Loucy (cell line): ENCODE measurements around the gene CALHM6.

Experiments used
- H2AFZ ChIP-seq: fragments of 200-600 bp; sonication (generic); 2 replicates; pipeline ENCODE4 v1.6.0; 2016; ENCODE audit warnings: antibody characterized with exemption, mild to moderate bottlenecking, low read length, moderate library complexity
- H3F3A ChIP-seq: fragments of 200-600 bp; 2 replicates; pipeline ENCODE4 v1.6.0; 2016; ENCODE audit warnings: antibody characterized with exemption, low read depth, mild to moderate bottlenecking
- H3K27me3 ChIP-seq: fragments of 200-600 bp; sonication (generic); 2 replicates; pipeline ENCODE4 v1.6.1; 2014; ENCODE audit warnings: low read length, mild to moderate bottlenecking; ENCODE audit not compliant: insufficient read depth, poor library complexity, severe bottlenecking
- H3K36me3 ChIP-seq: fragments of 200-600 bp; sonication (generic); 2 replicates; pipeline ENCODE4 v1.6.1; 2016; ENCODE audit warnings: low read length; ENCODE audit not compliant: insufficient read depth
- H3K4me1 ChIP-seq: fragments of 200-600 bp; sonication (generic); 2 replicates; pipeline ENCODE4 v1.5.1; 2014; ENCODE audit warnings: low read length, mild to moderate bottlenecking; ENCODE audit not compliant: insufficient read depth, poor library complexity, severe bottlenecking
- H3K4me2 ChIP-seq: fragments of 200-600 bp; sonication (generic); 2 replicates; pipeline ENCODE4 v1.6.0; 2014; ENCODE audit warnings: antibody characterized with exemption, low read length, low read depth, mild to moderate bottlenecking; ENCODE audit not compliant: poor library complexity, severe bottlenecking
- H3K4me3 ChIP-seq: fragments of 200-600 bp; sonication (generic); 2 replicates; pipeline ENCODE4 v1.5.1; 2014; ENCODE audit warnings: low read length, mild to moderate bottlenecking, mixed read lengths; ENCODE audit not compliant: poor library complexity, severe bottlenecking
- H3K79me2 ChIP-seq: fragments of 200-600 bp; sonication (generic); 2 replicates; pipeline ENCODE4 v1.6.1; 2014; ENCODE audit warnings: low read length; ENCODE audit not compliant: insufficient read depth
- H3K9ac ChIP-seq: fragments of 200-600 bp; sonication (generic); 2 replicates; pipeline ENCODE4 v1.6.0; 2014; ENCODE audit warnings: mild to moderate bottlenecking, low read depth, low read length, moderate library complexity; ENCODE audit not compliant: poor library complexity, severe bottlenecking
- H3K9me2 ChIP-seq: fragments of 200-600 bp; sonication (generic); replicated peaks from 2 replicates; pipeline ENCODE4 v1.6.1; 2016; ENCODE audit warnings: low read depth, low read length, mixed read lengths
- H3K9me3 ChIP-seq: fragments of 200-600 bp; sonication (generic); 2 replicates; pipeline ENCODE4 v1.6.1; 2014; ENCODE audit warnings: mild to moderate bottlenecking, antibody characterized with exemption, low read length, low read depth; ENCODE audit not compliant: insufficient read depth
- H4K20me1 ChIP-seq: fragments of 200-600 bp; sonication (generic); 2 replicates; pipeline ENCODE4 v1.6.0; 2014; ENCODE audit warnings: antibody characterized with exemption, low read length, mild to moderate bottlenecking; ENCODE audit not compliant: insufficient read depth, poor library complexity, severe bottlenecking
- CTCF ChIP-seq: fragments of 200-600 bp; sonication (generic); conservative IDR thresholded peaks from 2 replicates; pipeline ENCODE4 v1.5.1; 2014; ENCODE audit warnings: mild to moderate bottlenecking, antibody characterized with exemption, low read length
- EZH2phosphoT487 ChIP-seq: fragments of 200-600 bp; IDR thresholded peaks from 2 replicates; pipeline ENCODE4 v1.6.1; 2018; ENCODE audit warnings: antibody characterized with exemption, mild to moderate bottlenecking, moderate library complexity, borderline replicate concordance

Gene CALHM6

GRCh38 chr6:116456106-116456505 lies 5.1 kb upstream of the CALHM6 start:
- Histone ChIP-seq H3K4me2 (no peak overlapping the region), H3F3A (peaks cover 3% of the 10 kb centered on the region; the same call in 1 of the 2 replicates), H3K79me2 (no peaks in the 10 kb centered on the region), H3K27me3 (no peaks in the 10 kb centered on the region), H3K4me1 (peaks cover 6% of the 10 kb centered on the region), H2AFZ (no peak overlapping the region), H3K4me3 (no peak overlapping the region), H3K9me2 (no peaks in the 10 kb centered on the region), H3K9me3 (no peaks in the 10 kb centered on the region), H4K20me1 (no peaks in the 10 kb centered on the region), H3K9ac (no peak overlapping the region), H3K36me3 (no peaks in the 10 kb centered on the region)
- TF ChIP-seq CTCF (no peak), EZH2phosphoT487 (no peak)

GRCh38 chr6:116456927-116457326 lies 4.2 kb upstream of the CALHM6 start:
- H3K36me3 ChIP-seq = no peaks in the 10 kb centered on the region
- H3K4me2 ChIP-seq = no peak overlapping the region
- H3K4me1 ChIP-seq = peaks cover 9% of the 10 kb centered on the region
- TF ChIP-seq CTCF = no peak
- no peak for TF ChIP-seq EZH2phosphoT487
- no peaks in the 10 kb centered on the region for H3K9me3 ChIP-seq
- no peak overlapping the region for H2AFZ ChIP-seq
- H3K9ac ChIP-seq = no peak overlapping the region
- no peaks in the 10 kb centered on the region for H3K9me2 ChIP-seq
- peaks cover 3% of the 10 kb centered on the region; the same call in 1 of the 2 replicates for H3F3A ChIP-seq
- H3K4me3 ChIP-seq = no peak overlapping the region
- no peaks in the 10 kb centered on the region for H4K20me1 ChIP-seq
- H3K79me2 ChIP-seq = no peaks in the 10 kb centered on the region
- no peaks in the 10 kb centered on the region for H3K27me3 ChIP-seq

GRCh38 chr6:116458264-116458663 lies 2.9 kb upstream of the CALHM6 start:
- Histone ChIP-seq H3F3A (peaks cover 3% of the 10 kb centered on the region; the same call in 1 of the 2 replicates), H3K9ac (no peak overlapping the region), H3K4me1 (peaks cover 16% of the 10 kb centered on the region), H3K79me2 (peaks cover 3% of the 10 kb centered on the region; the same call in 1 of the 2 replicates), H3K4me3 (no peak overlapping the region), H3K27me3 (no peaks in the 10 kb centered on the region), H3K9me2 (no peaks in the 10 kb centered on the region), H3K9me3 (no peaks in the 10 kb centered on the region), H3K36me3 (no peaks in the 10 kb centered on the region), H2AFZ (no peak overlapping the region), H3K4me2 (no peak overlapping the region), H4K20me1 (no peaks in the 10 kb centered on the region)
- TF ChIP-seq EZH2phosphoT487 = no peak

GRCh38 chr6:116459927-116460326 lies 1.2 kb upstream of the CALHM6 start:
- H3K4me1 ChIP-seq = peaks cover 26% of the 10 kb centered on the region
- no peak for TF ChIP-seq EZH2phosphoT487
- TF ChIP-seq CTCF = no peak
- no peaks in the 10 kb centered on the region for H3K27me3 ChIP-seq

More at GRCh38 chr6:116459927-116460326, 1.2 kb upstream of the CALHM6 start:
- Histone ChIP-seq H3K9ac (no peak overlapping the region), H4K20me1 (no peaks in the 10 kb centered on the region), H3K4me2 (no peak overlapping the region), H3K9me3 (no peaks in the 10 kb centered on the region), H3K4me3 (no peak overlapping the region), H3K9me2 (no peaks in the 10 kb centered on the region), H3K36me3 (no peaks in the 10 kb centered on the region), H3F3A (peaks cover 3% of the 10 kb centered on the region; the same call in 1 of the 2 replicates), H2AFZ (no peak overlapping the region), H3K79me2 (peaks cover 3% of the 10 kb centered on the region; the same call in 1 of the 2 replicates)
